Keratinocyte (primary cell): ENCODE data around the gene KMT2B. TPM values are rescaled to one million over a fixed set of nuclear protein-coding genes. Genes with fewer than 3 reads are reported as not detected.
A peak's percentile ranks its signal among the peaks of the same experiment; 100 is the strongest.

Source experiments
- DNase-seq: peaks from one replicate; pipeline ENCODE4 v3.0.0-alpha.2; 2011; ENCODE audit warnings: low read depth, missing footprints, low spot score
- FAIRE-seq: peaks from 2 replicates; lab custom pipeline; 2011; peaks lifted over from hg19 to GRCh38; lab: Jason Lieb, UNC
- H2AFZ ChIP-seq: 2 replicates; pipeline ENCODE4 v1.6.0; 2012; ENCODE audit warnings: low read length, control low read depth, inconsistent platforms; ENCODE audit not compliant: control insufficient read depth
- H3K27ac ChIP-seq: 2 replicates; pipeline ENCODE4 v1.5.1; 2011; ENCODE audit warnings: low read length; ENCODE audit not compliant: control insufficient read depth, insufficient read depth
- H3K27me3 ChIP-seq: 3 replicates; pipeline ENCODE4 v1.6.0; 2011; ENCODE audit warnings: low read length; ENCODE audit not compliant: control insufficient read depth, insufficient read depth; ENCODE audit errors: extremely low read depth
- H3K36me3 ChIP-seq, 2 experiments: 2 replicates in 1 of 2; 3 replicates in 1 of 2; pipeline ENCODE4 v1.5.1; 2011; ENCODE audit warnings: low read length in 2 of 2, mild to moderate bottlenecking in 1 of 2; ENCODE audit not compliant: control insufficient read depth in 2 of 2, insufficient read depth in 2 of 2; ENCODE audit errors: extremely low read depth in 1 of 2
- H3K4me1 ChIP-seq: 3 replicates; pipeline ENCODE4 v1.5.1; 2011; ENCODE audit warnings: low read length; ENCODE audit not compliant: control insufficient read depth, insufficient read depth; ENCODE audit errors: extremely low read depth
- H3K4me2 ChIP-seq: 3 replicates; pipeline ENCODE4 v1.6.0; 2011; ENCODE audit warnings: low read depth, low read length; ENCODE audit not compliant: control insufficient read depth, insufficient read depth; ENCODE audit errors: extremely low read depth
- H3K4me3 ChIP-seq, 3 experiments: fragments of 200-600 bp in 1 of 3; sonication (generic) in 1 of 3; 2 replicates in 2 of 3; 3 replicates in 1 of 3; pipeline ENCODE4 v1.5.1; 2011 to 2016; ENCODE audit warnings: low read length in 3 of 3, mild to moderate bottlenecking in 3 of 3, control low read depth in 2 of 3, inconsistent platforms in 1 of 3, low read depth in 1 of 3, mixed read lengths in 1 of 3, mixed run types in 1 of 3, moderate library complexity in 1 of 3; ENCODE audit not compliant: control insufficient read depth in 2 of 3, insufficient read depth in 2 of 3; ENCODE audit errors: extremely low read depth in 1 of 3
- H3K79me2 ChIP-seq: 2 replicates; pipeline ENCODE4 v1.6.0; 2012; ENCODE audit warnings: low read length; ENCODE audit not compliant: control insufficient read depth, insufficient read depth
- H3K9ac ChIP-seq: 3 replicates; pipeline ENCODE4 v1.6.0; 2011; ENCODE audit warnings: low read length; ENCODE audit not compliant: control insufficient read depth, insufficient read depth; ENCODE audit errors: extremely low read depth
- H3K9me1 ChIP-seq: 3 replicates; pipeline ENCODE4 v1.6.0; 2011; ENCODE audit warnings: low read length; ENCODE audit not compliant: control insufficient read depth, insufficient read depth; ENCODE audit errors: extremely low read depth
- H3K9me3 ChIP-seq: 2 replicates; pipeline ENCODE4 v1.5.1; 2012; ENCODE audit warnings: low read depth, low read length; ENCODE audit not compliant: control insufficient read depth
- H4K20me1 ChIP-seq: 3 replicates; pipeline ENCODE4 v1.6.0; 2011; ENCODE audit warnings: low read length; ENCODE audit not compliant: control insufficient read depth, insufficient read depth; ENCODE audit errors: extremely low read depth
- CTCF ChIP-seq, 3 experiments: IDR thresholded peaks in 1 of 3; conservative IDR thresholded peaks in 1 of 3; optimal IDR thresholded peaks in 1 of 3; 2 replicates in 2 of 3; 3 replicates in 1 of 3; pipeline versions ENCODE3 to v1.5.1; 2011; ENCODE audit warnings: low read length in 3 of 3, mild to moderate bottlenecking in 3 of 3, moderate library complexity in 2 of 3, control low read depth in 1 of 3, inconsistent platforms in 1 of 3; ENCODE audit not compliant: insufficient read depth in 2 of 3; ENCODE audit errors: extremely low read depth in 1 of 3
- EZH2 ChIP-seq: IDR thresholded peaks from one replicate; pipeline ENCODE4 v1.6.1; 2012; ENCODE audit warnings: inconsistent platforms, mild to moderate bottlenecking, low read length, moderate library complexity
- dilution Hi-C: fragments of 300-500 bp; cut with MboI; formaldehyde crosslinking; loops from one replicate; pipeline ENCODE4 v1.7.0; 2020; ENCODE audit warnings: low sequenced_read_pairs; ENCODE audit not compliant: extremely low pct_ligation_motif_present
- polyA plus RNA-seq, 5 experiments: library from polyadenylated mRNA; depleted of rRNA in 3 of 5; stranded (reverse) in 3 of 5; stranded (forward) in 1 of 5; unstranded in 1 of 5; fragments of >200 nt; gene quantifications; 1 replicate in 1 of 5; 2 replicates in 3 of 5; 3 replicates in 1 of 5; pipeline versions ENCODE4 v1.2.1 to v1.2.3, GENCODE V29; 2011 to 2012; ENCODE audit warnings: missing spikeins in 2 of 5, low read depth in 1 of 5, low replicate concordance in 1 of 5

The KMT2B gene
- polyA plus RNA-seq, 1 donor (not counting 4 experiments of a cell fraction or from before 2014, with no cell fraction given): 7.7 TPM

DNA sequence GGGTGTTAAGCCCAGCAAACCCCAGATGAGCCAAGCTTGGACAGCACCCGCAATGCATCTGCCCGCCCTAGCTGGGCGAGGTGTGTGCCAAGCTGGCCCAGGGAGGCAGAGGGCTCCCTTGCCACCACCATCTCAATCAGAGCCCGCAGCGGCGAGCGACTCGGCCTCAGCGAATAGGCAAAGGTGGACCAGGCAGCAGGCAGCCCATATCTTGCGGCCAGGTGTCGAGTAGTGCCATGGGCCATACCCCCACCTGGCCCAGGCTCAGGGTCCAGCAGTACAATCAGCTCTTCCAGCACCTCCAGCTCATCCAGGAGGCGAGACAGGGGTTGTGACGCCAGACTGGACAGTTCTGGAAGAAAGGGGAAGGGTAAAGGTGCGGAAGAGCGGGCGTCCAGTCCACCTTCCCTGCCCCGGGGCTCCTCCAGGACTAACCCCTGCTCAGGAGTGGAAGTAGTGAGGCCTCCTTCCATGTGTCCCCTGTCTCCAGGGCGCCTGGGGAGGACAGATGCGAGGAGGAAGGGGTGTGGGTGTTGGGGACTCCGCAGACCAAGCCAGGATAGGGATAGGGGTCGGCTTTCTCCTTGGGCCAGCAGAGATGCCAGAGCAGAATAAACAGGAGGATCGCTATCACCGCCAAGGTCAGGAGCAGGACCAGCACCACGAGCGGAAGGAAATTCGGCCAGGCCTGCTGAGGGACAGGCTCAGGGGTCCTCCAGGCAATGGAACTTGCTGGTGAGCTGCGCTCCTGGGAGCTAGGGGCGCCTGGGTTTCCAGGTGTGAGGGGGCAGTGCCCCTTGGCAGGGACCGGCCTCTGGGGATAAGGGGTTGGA lies 21.7 kb downstream of the KMT2B start:
- no peak overlapping the region for H3K27ac ChIP-seq
- TF ChIP-seq EZH2 (no peak), CTCF (optimal IDR thresholded peaks at IDR 0.05 in 1 of 3, IDR thresholded peaks at IDR 0.05 in 1 of 3, conservative IDR thresholded peaks at IDR 0.05 in 1 of 3; ENCODE audit: extremely low read depth in 1 of 3, insufficient read depth in 2 of 3, low read length in 3 of 3) (no peak)
- H3K4me1 ChIP-seq: peaks cover 12% of the 10 kb centered on the region

GRCh38 chr19:35740108-35740422 lies 22.3 kb downstream of the KMT2B start:
- dilution Hi-C loops: no loop called here
- no peaks in the 10 kb centered on the region for H3K9me3 ChIP-seq
- peaks cover 2% of the 10 kb centered on the region for H3K79me2 ChIP-seq
- peaks cover 6% of the 10 kb centered on the region for H4K20me1 ChIP-seq
- peak overlapping the region; percentile 98 for H3K4me2 ChIP-seq
- no peak for TF ChIP-seq CTCF (optimal IDR thresholded peaks at IDR 0.05 in 1 of 3, IDR thresholded peaks at IDR 0.05 in 1 of 3, conservative IDR thresholded peaks at IDR 0.05 in 1 of 3; ENCODE audit: extremely low read depth in 1 of 3, insufficient read depth in 2 of 3, low read length in 3 of 3)
- TF ChIP-seq EZH2: no peak
- peak overlapping the region; percentile 47 for H3K9ac ChIP-seq
- H3K27ac ChIP-seq: no peak overlapping the region
- H3K4me3 ChIP-seq: peak overlapping the region; percentile 44 to 84 (median 76)
- H3K36me3 ChIP-seq: peaks cover 30% of the 10 kb centered on the region in 2 experiments
- FAIRE-seq: no peak
- peaks cover 13% of the 10 kb centered on the region for H3K4me1 ChIP-seq
- no peaks in the 10 kb centered on the region for H3K9me1 ChIP-seq
- peak overlapping the region; percentile 70 for H2AFZ ChIP-seq
- no peaks in the 10 kb centered on the region for H3K27me3 ChIP-seq
- no peak for DNase-seq

More for the DNA sequence above, 21.7 kb downstream of the KMT2B start:
- H3K4me3 ChIP-seq: peak overlapping the region in 2 of 3 experiments; percentile 76 to 84
- peaks cover 36% of the 10 kb centered on the region in 2 experiments for H3K36me3 ChIP-seq
- DNase-seq (no peak), FAIRE-seq (no peak)
- H3K9me3 ChIP-seq: no peaks in the 10 kb centered on the region
- no peak overlapping the region for H2AFZ ChIP-seq
- H3K9me1 ChIP-seq: no peaks in the 10 kb centered on the region
- dilution Hi-C loops: no loop called here
- H3K27me3 ChIP-seq: no peaks in the 10 kb centered on the region
- peaks cover 2% of the 10 kb centered on the region for H3K79me2 ChIP-seq
- peak overlapping the region; percentile 98 for H3K4me2 ChIP-seq
- peaks cover 6% of the 10 kb centered on the region for H4K20me1 ChIP-seq
- H3K9ac ChIP-seq: peak overlapping the region; percentile 47
